Thymus (tissue), 11 donors: ENCODE measurements around the gene MYO1D. TPM values are rescaled to one million over a fixed set of nuclear protein-coding genes. Genes with fewer than 3 reads are reported as not detected.
A peak's percentile ranks its signal among the peaks of the same experiment; 100 is the strongest.

Source experiments
- DNase-seq, 9 donors: peaks; one replicate each; pipeline ENCODE4 v3.0.0-alpha.2; 2013; ENCODE audit warnings: low spot score in 9 of 9, low read depth in 6 of 9, missing footprints in 1 of 9
- H3K27ac ChIP-seq, 2 donors: one replicate each; pipeline ENCODE4 v1.5.1; 2013; ENCODE audit warnings: control low read depth in 1 of 2, low read depth in 1 of 2, low read length in 1 of 2, mild to moderate bottlenecking in 1 of 2, moderate library complexity in 1 of 2
- H3K27me3 ChIP-seq, 2 donors: one replicate each; pipeline ENCODE4 v1.5.1; 2013; ENCODE audit warnings: low read length in 1 of 2; ENCODE audit not compliant: control insufficient read depth in 2 of 2, insufficient read depth in 1 of 2
- H3K36me3 ChIP-seq, 2 donors: one replicate each; pipeline ENCODE4 v1.5.1; 2013; ENCODE audit warnings: low read length in 1 of 2, mild to moderate bottlenecking in 1 of 2, moderate library complexity in 1 of 2; ENCODE audit not compliant: control insufficient read depth in 2 of 2, insufficient read depth in 2 of 2
- H3K4me1 ChIP-seq, 2 donors: one replicate each; pipeline ENCODE4 v1.5.1; 2013; ENCODE audit warnings: low read length in 2 of 2; ENCODE audit not compliant: control insufficient read depth in 2 of 2, insufficient read depth in 2 of 2
- H3K4me3 ChIP-seq, 2 donors: one replicate each; pipeline ENCODE4 v1.5.1; 2013; ENCODE audit warnings: low read length in 2 of 2, control low read depth in 1 of 2, mild to moderate bottlenecking in 1 of 2
- H3K9me3 ChIP-seq, 2 donors: one replicate each; pipeline ENCODE4 v1.5.1; 2013; ENCODE audit warnings: low read length in 1 of 2, mild to moderate bottlenecking in 1 of 2; ENCODE audit not compliant: control insufficient read depth in 2 of 2, insufficient read depth in 1 of 2
- WGBS: extraction: QIAGEN DNeasy Blood & Tissue Kit; methylation state at CpG from one replicate; pipeline ENCODE4 v1.1.7; 2013; 5-methylcytosine and 5-hydroxymethylcytosine counted together
- polyA plus RNA-seq: library from polyadenylated mRNA; stranded (reverse); fragments of 200-250 nt; gene quantifications from one replicate; pipeline ENCODE4 v1.2.3, GENCODE V29; 2013
- total RNA-seq: library from RNA; stranded (reverse); fragments of 120-200 nt; gene quantifications from one replicate; pipeline ENCODE4 v1.2.4, GENCODE V29; 2013
- donor health status: healthy.

Gene MYO1D
- total and polyA plus RNA-seq, 2 donors = 5.7 to 12.4 TPM

DNA sequence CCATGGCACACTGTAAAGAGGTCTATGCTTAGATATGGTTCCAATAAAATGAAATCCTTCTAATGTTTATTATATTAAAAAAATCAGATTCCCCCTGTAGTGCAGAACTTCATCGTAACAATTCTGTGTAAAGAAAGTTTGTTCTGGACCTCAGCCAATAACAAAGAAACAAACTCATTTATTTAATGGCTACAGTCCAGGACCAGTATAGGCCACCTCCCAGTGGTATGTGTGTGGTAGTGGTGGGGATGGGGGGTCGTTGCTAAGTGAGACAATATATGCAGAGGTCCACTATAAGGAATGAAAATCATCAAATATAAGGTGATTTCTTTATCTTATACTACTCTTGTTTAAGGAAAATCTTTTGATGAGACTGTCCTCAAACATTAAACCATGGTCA, 253.7 kb downstream of the MYO1D start:
- Histone ChIP-seq H3K9me3 (no peaks in the 10 kb centered on the region), H3K27me3 (peaks cover 0 to 2% of the 10 kb centered on the region in 2 donors), H3K4me1 (no peaks in the 10 kb centered on the region), H3K4me3 (no peak overlapping the region), H3K36me3 (no peaks in the 10 kb centered on the region), H3K27ac (no peak overlapping the region)
- WGBS = 89% methylated on average over 2 of the region's 2 CpGs
- no peak for DNase-seq

DNA sequence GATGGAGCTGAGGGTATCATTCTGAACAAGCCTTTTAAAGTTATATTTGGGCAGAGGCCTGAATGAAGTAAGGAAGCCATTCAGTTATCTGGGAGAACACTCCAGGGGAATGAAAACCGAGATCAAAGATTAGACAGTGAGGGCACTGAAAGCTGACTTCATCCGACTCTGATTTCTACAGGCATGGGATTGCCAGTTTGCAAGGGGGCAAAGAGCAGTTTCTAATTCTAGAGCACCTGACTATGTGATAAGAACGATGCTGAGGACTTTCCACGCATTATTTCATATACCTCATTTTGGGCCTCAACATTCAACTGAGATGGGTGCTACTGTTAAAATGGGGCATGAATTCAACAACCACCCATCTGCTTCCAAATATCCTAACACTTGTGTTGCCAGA, 254.4 kb downstream of the MYO1D start:
- Histone ChIP-seq H3K27ac (no peak overlapping the region), H3K9me3 (no peaks in the 10 kb centered on the region), H3K4me1 (no peaks in the 10 kb centered on the region), H3K4me3 (no peak overlapping the region), H3K36me3 (no peaks in the 10 kb centered on the region), H3K27me3 (peaks cover 0 to 2% of the 10 kb centered on the region in 2 donors)
- DNase-seq = no peak
- 99% methylated on average over 4 of the region's 4 CpGs for WGBS

DNA sequence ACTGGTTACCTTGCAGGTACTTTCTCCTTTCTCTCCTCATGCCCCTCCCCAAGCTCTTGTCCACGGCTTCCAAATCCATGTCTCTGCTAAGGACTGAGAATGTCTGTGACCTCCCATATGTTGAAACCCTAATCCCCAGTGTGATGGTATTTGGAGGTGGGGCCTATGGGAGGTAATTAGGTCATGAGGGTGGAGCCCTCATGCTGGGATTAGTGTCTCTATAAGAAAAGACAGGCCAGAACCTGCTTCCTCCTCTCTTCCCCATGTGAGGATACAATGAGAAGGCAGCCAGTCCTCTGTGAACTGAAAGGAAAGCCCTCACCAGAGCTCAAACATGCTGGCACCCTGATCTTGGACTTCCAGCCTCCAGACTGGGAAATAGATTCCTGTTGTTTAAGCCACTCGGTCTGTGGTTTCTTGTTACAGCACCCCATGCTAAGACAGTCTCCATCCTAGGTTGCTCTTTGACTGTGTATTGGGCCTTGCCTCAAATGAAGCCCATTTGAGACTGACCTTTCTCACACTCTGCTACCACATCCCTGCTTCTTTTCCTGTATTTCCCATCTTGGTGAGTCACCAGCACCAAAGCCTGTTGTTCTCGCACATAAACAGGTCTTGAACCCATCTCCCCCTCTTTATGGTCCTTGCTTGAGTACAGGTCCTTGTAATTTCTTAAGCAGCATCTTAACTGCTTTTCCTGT, 255.2 kb downstream of the MYO1D start:
- Histone ChIP-seq H3K4me3 (no peak overlapping the region), H3K9me3 (no peaks in the 10 kb centered on the region), H3K27ac (no peak overlapping the region), H3K4me1 (no peaks in the 10 kb centered on the region), H3K27me3 (no peaks in the 10 kb centered on the region), H3K36me3 (no peaks in the 10 kb centered on the region)
- WGBS = 96% methylated on average over 3 of the region's 3 CpGs
- no peak for DNase-seq

DNA sequence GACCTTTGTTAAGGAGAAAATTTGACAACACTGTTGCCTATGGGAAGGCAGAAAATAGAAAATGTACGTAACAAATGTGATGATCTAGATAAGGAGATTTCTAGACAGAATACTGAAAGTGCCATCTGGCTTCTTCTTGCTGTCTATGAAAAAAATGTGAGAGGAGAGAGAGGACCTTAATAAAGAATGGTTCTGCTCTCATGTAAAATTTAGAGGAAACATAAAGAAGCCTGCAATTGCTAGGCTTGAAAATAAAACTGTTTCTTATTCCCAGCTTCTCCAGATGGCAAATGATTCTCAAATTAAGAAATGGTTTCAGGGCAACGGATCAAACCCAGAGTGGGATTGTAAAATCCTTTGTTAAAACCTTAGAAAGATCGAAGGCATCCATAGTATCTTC, 261.6 kb downstream of the MYO1D start:
- Histone ChIP-seq H3K4me1 (no peaks in the 10 kb centered on the region), H3K27ac (no peak overlapping the region)

DNA sequence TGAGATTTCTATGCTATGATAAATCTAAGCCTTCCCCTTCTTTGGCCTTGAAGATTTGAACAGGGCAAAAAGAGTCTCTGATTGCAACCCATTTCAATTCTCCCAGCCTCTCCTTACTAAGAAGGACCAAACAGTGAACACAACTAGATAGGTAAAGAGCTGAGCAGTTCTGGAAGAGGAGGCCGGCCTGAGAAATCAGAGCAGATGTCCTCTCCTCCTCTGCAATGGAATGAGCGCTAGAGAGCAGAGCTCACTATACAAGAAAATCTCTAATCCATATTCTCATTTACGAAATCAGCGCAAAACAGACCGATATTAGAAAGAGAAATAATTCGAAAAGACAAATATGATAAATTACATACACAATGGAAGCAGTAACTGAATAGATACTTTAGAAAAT, 266.0 kb downstream of the MYO1D start:
- H3K27ac ChIP-seq = no peak overlapping the region
- no peaks in the 10 kb centered on the region for H3K36me3 ChIP-seq
- DNase-seq = no peak
- no peaks in the 10 kb centered on the region for H3K9me3 ChIP-seq
- H3K4me3 ChIP-seq = no peak overlapping the region
- 98% methylated on average over 6 of the region's 6 CpGs for WGBS
- peaks cover 0 to 2% of the 10 kb centered on the region in 2 donors for H3K27me3 ChIP-seq
- no peaks in the 10 kb centered on the region for H3K4me1 ChIP-seq

More for the DNA sequence above, 261.6 kb downstream of the MYO1D start:
- DNase-seq = no peak
- Histone ChIP-seq H3K36me3 (no peaks in the 10 kb centered on the region), H3K4me3 (no peak overlapping the region), H3K27me3 (peaks cover 0 to 2% of the 10 kb centered on the region in 2 donors), H3K9me3 (no peaks in the 10 kb centered on the region)
- WGBS = 95% methylated on average over 3 of the region's 3 CpGs

DNA sequence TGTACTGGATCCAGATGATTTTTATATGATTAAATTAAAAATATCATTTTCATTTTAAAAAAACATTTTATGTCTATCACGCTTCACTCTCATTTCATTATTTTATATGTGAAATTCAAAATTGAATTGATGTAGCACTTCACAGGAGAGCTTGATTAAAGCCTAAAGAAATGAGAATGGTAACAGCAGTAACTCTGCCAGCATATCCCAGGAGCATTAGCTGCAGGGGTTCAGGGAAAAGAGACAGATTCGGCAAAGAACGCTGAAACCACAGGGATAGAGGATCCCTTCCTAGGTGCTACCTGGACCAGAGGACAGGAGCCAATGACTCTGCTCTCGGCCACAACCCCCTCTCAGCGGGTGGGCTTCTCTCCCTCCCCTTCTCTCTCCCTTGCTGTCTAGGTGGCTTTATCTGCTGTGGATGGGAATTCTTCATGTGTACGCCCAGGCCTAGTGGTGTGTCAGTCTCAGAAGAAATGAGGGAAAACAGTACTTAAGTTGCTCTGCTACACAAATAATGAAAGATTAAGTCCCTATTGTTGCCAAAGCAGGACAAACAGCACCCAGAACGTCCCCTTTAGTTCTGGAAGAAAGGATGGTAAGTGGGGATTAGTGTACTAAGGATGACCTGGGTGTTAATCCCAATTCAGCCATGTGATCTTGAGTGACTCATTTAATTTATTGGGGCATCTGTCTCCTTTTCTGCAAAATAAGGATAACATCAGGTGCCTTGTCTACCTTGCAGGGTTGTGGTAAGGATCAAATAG, 266.9 kb downstream of the MYO1D start:
- Histone ChIP-seq H3K27me3 (peaks cover 0 to 2% of the 10 kb centered on the region in 2 donors), H3K27ac (no peak overlapping the region), H3K4me3 (no peak overlapping the region), H3K4me1 (no peaks in the 10 kb centered on the region), H3K9me3 (no peaks in the 10 kb centered on the region), H3K36me3 (no peaks in the 10 kb centered on the region)
- 97% methylated on average over 7 of the region's 7 CpGs for WGBS
- no peak for DNase-seq

DNA sequence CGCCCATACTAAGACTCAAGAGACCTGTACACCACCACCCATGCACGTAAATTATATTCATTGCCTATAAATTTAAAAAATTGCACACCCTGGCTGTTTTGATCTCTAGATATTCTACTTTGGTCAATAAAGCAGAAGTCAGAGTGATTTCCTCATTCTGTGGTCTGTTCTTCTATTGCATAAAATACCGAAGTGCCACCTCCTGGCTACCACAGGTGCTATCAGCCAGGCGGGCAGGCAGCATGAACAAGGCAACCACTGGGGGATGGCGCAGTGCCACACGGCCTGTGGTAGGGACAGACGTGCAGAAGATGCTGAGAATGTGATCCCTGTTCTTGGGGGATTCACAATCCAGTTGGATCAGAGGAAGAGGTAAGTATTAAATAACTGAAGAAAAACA, 267.8 kb downstream of the MYO1D start:
- Histone ChIP-seq H3K4me3 (no peak overlapping the region), H3K9me3 (no peaks in the 10 kb centered on the region), H3K36me3 (no peaks in the 10 kb centered on the region), H3K4me1 (no peaks in the 10 kb centered on the region), H3K27ac (no peak overlapping the region), H3K27me3 (no peaks in the 10 kb centered on the region)
- 8% methylated on average over 7 of the region's 7 CpGs for WGBS
- DNase-seq = peak; percentile 27 to 78 (median 49)

DNA sequence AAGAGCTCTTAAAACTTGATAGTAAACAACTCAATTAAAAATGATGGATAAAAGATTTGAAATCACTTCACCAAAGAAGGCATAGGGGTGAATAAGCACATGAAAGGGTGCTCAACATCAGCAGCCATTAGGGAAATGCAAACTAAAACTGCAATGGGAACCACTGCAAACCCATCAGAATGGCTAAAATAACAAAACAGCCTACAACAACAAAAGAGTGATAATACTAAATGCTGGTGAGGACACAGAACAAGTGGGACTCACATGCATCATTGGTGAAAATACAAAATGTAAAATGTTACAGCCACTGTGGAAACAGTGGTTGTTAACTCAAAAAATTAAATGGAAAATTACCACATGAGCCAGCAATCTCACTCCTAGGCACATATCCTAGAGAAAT, 268.7 kb downstream of the MYO1D start:
- Histone ChIP-seq H3K9me3 (no peaks in the 10 kb centered on the region), H3K36me3 (no peaks in the 10 kb centered on the region), H3K4me3 (no peak overlapping the region), H3K27ac (no peak overlapping the region), H3K27me3 (no peaks in the 10 kb centered on the region), H3K4me1 (no peaks in the 10 kb centered on the region)
- no peak for DNase-seq

DNA sequence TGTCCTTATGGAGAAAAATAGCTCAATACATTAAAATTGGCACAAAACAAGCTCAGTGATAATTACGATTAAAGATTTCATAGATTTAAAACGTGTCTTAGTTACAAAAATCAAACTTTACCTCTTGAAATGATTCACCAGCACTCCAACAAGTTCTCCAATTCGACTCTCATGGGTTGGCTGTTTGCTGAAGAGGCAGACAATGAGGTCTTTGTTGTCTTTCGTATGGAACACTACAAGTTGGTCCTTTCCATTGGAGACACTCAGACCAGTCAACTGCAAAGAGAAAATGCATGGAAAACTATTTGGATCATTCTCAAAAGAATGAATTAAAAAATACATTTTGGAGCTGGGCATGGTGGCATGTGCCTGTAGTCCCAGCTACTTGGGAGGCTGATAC, 272.0 kb downstream of the MYO1D start:
- Histone ChIP-seq H3K27ac (no peak overlapping the region), H3K9me3 (no peaks in the 10 kb centered on the region), H3K36me3 (no peaks in the 10 kb centered on the region), H3K4me1 (no peaks in the 10 kb centered on the region), H3K27me3 (no peaks in the 10 kb centered on the region), H3K4me3 (no peak overlapping the region)
- WGBS = 93% methylated on average over 4 of the region's 4 CpGs
- no peak for DNase-seq
